HAP-1 (cell line): Measurements from ENCODE around the gene TBX1.

Source experiments
- DNase-seq, 2 experiments: peaks; one replicate each; pipeline ENCODE4 v3.0.0-alpha.2; 2016 to 2020; ENCODE audit warnings: low spot score in 2 of 2
- H3K27me3 ChIP-seq: fragments of 250-450 bp; sonication (Bioruptor Pico); 2 replicates; pipeline ENCODE4 v1.5.1; 2020; ENCODE audit warnings: low read depth, mild to moderate bottlenecking, moderate library complexity
- H3K36me3 ChIP-seq: fragments of 250-450 bp; sonication (Bioruptor Pico); replicated peaks from 2 replicates; pipeline ENCODE4 v1.5.1; 2020; ENCODE audit warnings: mild to moderate bottlenecking
- H3K4me1 ChIP-seq: fragments of 250-450 bp; sonication (Bioruptor Pico); 2 replicates; pipeline ENCODE4 v1.5.1; 2020; ENCODE audit warnings: mild to moderate bottlenecking
- H3K4me3 ChIP-seq: fragments of 250-450 bp; sonication (Bioruptor Pico); 2 replicates; pipeline ENCODE4 v1.5.1; 2020; ENCODE audit warnings: mild to moderate bottlenecking, moderate library complexity
- H3K9me3 ChIP-seq: fragments of 250-450 bp; sonication (Bioruptor Pico); 2 replicates; pipeline ENCODE4 v1.5.1; 2020; ENCODE audit warnings: mild to moderate bottlenecking, moderate library complexity
- in situ Hi-C: fragments of 300-500 bp; cut with MboI; formaldehyde crosslinking; loops from 3 replicates; pipeline ENCODE4 v1.14.3; 2020; ENCODE audit warnings: low sequenced_read_pairs, inconsistent platforms, mixed read lengths

The TBX1 gene

GRCh38 chr22:19779011-19779421 is 18.4 kb downstream of the TBX1 start:
- no peak for DNase-seq
- in situ Hi-C loops = loop anchor here (10.0 kb wide), 1 partner anchor 56 kb away; no protein-coding TSS in a partner anchor
- no peak overlapping the region for H3K4me3 ChIP-seq
- H3K4me1 ChIP-seq = peaks cover 3% of the 10 kb centered on the region
- H3K9me3 ChIP-seq = no peaks in the 10 kb centered on the region
- no peaks in the 10 kb centered on the region for H3K27me3 ChIP-seq
- H3K36me3 ChIP-seq = no peaks in the 10 kb centered on the region

DNA sequence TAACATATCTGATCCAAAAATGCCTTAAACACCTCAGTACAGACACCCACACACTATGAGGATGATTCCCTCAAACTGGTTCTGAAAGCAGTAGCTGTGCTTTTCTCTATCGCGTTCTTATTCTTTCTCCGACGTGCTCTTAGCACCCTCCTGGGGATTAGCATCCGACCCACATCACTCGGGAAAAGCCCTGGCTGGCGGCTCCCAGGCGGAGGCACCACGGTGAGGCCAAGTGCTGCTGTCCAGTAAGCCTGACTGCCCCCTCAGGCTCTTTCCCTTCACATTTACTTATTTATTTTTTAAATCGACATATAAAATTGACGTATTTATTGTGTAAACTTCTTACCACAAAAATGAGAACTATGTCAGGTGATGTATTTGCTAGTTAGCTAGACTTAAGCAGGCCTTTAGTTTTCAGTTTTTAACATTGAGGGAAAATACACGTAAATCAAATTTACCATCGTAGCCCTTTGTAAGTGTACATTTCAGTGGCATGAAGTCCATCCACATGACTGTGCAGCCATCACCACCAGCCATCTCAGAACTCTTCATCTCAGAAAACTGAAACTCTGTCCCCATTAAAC is 19.2 kb downstream of the TBX1 start:
- H3K36me3 ChIP-seq = no peaks in the 10 kb centered on the region
- no peak overlapping the region for H3K4me3 ChIP-seq
- no peak for DNase-seq
- in situ Hi-C loops = loop anchor here (10.0 kb wide), 1 partner anchor 55 kb away; no protein-coding TSS in a partner anchor
- H3K9me3 ChIP-seq = no peaks in the 10 kb centered on the region
- no peaks in the 10 kb centered on the region for H3K27me3 ChIP-seq
- H3K4me1 ChIP-seq = peaks cover 3% of the 10 kb centered on the region

DNA sequence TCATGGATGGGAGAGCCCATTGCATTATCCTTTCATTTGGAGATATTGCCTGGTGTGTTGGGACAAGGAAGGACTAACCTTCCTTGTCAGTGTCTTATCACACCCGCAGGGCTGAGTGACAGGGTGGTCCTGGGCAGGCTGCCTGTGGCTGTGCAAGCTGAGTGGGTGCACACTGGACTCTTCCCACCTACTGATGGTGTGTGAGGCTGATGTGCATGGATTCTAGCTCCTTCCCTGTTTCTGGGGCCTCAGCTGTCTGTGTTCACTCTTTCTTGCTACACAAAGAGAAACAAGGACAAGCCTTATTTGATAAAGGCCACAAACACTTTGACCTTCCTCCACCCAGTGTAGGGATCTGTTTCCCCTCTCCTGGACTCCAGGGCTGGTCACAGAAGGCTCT is 22.0 kb downstream of the TBX1 start:
- Histone ChIP-seq H3K4me3 (no peak overlapping the region), H3K9me3 (no peaks in the 10 kb centered on the region), H3K36me3 (no peaks in the 10 kb centered on the region), H3K4me1 (peaks cover 3% of the 10 kb centered on the region), H3K27me3 (no peaks in the 10 kb centered on the region)
- no peak for DNase-seq
- in situ Hi-C loops = no loop called here

- Histone ChIP-seq H3K27me3 (no peaks in the 10 kb centered on the region), H3K9me3 (no peaks in the 10 kb centered on the region), H3K36me3 (no peaks in the 10 kb centered on the region), H3K4me3 (no peak overlapping the region), H3K4me1 (peaks cover 3% of the 10 kb centered on the region)
- no peak for DNase-seq
- in situ Hi-C loops = no loop called here
These were observed 23.2 kb downstream of the TBX1 start for GRCh38 chr22:19783586-19784383.

GRCh38 chr22:19784384-19785175 is 24.0 kb downstream of the TBX1 start:
- H3K4me3 ChIP-seq = no peak overlapping the region
- in situ Hi-C loops = no loop called here
- no peaks in the 10 kb centered on the region for H3K9me3 ChIP-seq
- H3K4me1 ChIP-seq = peaks cover under 1% of the 10 kb centered on the region
- no peaks in the 10 kb centered on the region for H3K27me3 ChIP-seq
- H3K36me3 ChIP-seq = no peaks in the 10 kb centered on the region
- DNase-seq = no peak

DNA sequence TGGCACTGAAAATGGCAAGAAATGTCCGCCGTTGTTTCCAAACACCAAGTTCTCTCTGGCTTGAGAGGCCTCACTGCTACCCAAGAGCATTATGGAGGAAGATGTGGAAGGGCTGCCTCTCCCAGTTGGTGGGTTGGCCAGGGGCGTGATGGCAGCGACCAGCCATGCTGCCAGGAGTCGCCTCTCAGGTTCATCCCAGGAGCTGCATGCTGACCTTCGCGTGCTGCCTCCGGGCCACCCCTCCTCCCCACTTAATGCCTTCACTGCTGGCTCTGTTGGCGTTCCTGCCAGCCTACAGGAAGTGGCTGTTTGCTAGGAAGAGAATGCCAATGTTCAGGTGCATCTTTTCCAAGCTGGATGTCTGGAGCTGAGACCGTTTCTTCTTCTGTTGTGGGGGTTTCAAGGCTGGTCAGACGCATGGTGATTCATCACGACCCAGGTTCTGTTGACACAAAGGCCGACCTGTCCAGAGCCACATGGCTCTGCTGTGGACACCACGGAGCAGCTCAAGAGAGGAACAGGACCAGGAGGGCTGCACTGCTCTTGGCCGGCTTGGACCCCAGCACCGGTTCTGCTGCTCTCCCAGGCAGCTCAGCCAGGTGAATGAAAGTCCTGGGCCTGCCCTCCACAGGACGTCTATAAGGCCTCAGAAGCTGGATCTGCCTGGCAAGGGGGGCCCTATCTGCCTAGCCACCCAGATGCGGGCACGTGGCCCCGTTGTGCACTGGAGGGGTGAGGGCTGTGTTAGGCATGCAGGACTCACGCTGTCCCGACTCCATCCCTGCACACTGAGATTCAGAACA is 25.1 kb downstream of the TBX1 start:
- H3K27me3 ChIP-seq = no peaks in the 10 kb centered on the region
- DNase-seq = no peak
- no peaks in the 10 kb centered on the region for H3K4me1 ChIP-seq
- in situ Hi-C loops = no loop called here
- H3K4me3 ChIP-seq = no peak overlapping the region
- peaks cover 2% of the 10 kb centered on the region; the same call in 1 of the 2 replicates for H3K9me3 ChIP-seq
- H3K36me3 ChIP-seq = no peaks in the 10 kb centered on the region

- in situ Hi-C loops = no loop called here
- H3K36me3 ChIP-seq = no peaks in the 10 kb centered on the region
- no peak overlapping the region for H3K4me3 ChIP-seq
- peaks cover 2% of the 10 kb centered on the region; the same call in 1 of the 2 replicates for H3K9me3 ChIP-seq
- no peak for DNase-seq
- no peaks in the 10 kb centered on the region for H3K27me3 ChIP-seq
- H3K4me1 ChIP-seq = no peaks in the 10 kb centered on the region
These were observed 25.6 kb downstream of the TBX1 start for GRCh38 chr22:19786264-19786585.

GRCh38 chr22:19786959-19787848 is 26.6 kb downstream of the TBX1 start:
- peaks cover 2% of the 10 kb centered on the region; the same call in 1 of the 2 replicates for H3K9me3 ChIP-seq
- H3K4me3 ChIP-seq = no peak overlapping the region
- DNase-seq = no peak
- in situ Hi-C loops = no loop called here
- H3K36me3 ChIP-seq = no peaks in the 10 kb centered on the region
- H3K27me3 ChIP-seq = no peaks in the 10 kb centered on the region
- no peaks in the 10 kb centered on the region for H3K4me1 ChIP-seq

DNA sequence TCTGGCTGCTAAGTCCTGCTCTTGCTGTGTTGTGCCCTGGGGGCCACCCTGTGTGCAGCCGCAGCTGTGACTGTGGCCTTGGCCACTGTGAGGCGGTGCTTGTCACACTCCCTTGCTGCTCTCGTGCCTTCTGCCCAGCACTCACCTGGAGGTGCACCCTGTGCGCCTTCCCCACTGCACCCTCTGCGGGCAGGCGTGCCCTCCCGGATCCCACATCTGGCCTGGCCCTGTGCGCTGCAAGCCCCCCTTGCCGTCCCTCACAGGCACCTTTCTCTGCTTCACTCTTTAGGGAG is 27.2 kb downstream of the TBX1 start:
- Histone ChIP-seq H3K9me3 (peaks cover 2% of the 10 kb centered on the region; the same call in 1 of the 2 replicates), H3K4me1 (no peaks in the 10 kb centered on the region), H3K27me3 (no peaks in the 10 kb centered on the region), H3K4me3 (no peak overlapping the region), H3K36me3 (no peaks in the 10 kb centered on the region)
- no peak for DNase-seq
- in situ Hi-C loops = no loop called here

GRCh38 chr22:19788661-19789225 is 28.2 kb downstream of the TBX1 start:
- DNase-seq = no peak
- peaks cover 6% of the 10 kb centered on the region; the same call in 1 of the 2 replicates for H3K9me3 ChIP-seq
- H3K36me3 ChIP-seq = no peaks in the 10 kb centered on the region
- in situ Hi-C loops = no loop called here
- no peaks in the 10 kb centered on the region for H3K27me3 ChIP-seq
- H3K4me1 ChIP-seq = no peaks in the 10 kb centered on the region
- no peak overlapping the region for H3K4me3 ChIP-seq

DNA sequence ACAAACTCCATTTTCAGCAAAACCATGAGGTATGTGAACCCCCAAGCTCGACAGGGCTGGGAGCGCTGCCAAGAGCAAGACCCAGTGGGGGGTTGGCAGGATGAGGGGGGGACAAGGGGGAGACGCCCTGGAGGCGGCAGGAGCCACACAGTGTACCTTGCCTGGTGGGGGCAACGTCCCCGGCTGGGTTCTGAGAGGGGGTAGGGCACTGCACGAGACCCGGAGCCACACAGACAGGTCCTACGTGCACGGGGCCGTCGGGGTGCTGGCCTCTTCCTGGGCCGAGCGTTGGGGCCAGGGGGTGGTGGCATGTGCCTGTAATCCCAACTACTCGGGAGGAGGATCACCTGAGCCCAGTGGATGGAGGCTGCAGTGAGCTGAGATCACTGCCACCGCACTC is 28.8 kb downstream of the TBX1 start:
- in situ Hi-C loops = no loop called here
- no peaks in the 10 kb centered on the region for H3K27me3 ChIP-seq
- H3K36me3 ChIP-seq = no peaks in the 10 kb centered on the region
- H3K4me3 ChIP-seq = no peak overlapping the region
- DNase-seq = no peak
- H3K4me1 ChIP-seq = no peaks in the 10 kb centered on the region
- H3K9me3 ChIP-seq = peaks cover 6% of the 10 kb centered on the region; the same call in 1 of the 2 replicates

GRCh38 chr22:19789828-19790227 is 29.2 kb downstream of the TBX1 start:
- no peaks in the 10 kb centered on the region for H3K27me3 ChIP-seq
- peaks cover 6% of the 10 kb centered on the region; the same call in 1 of the 2 replicates for H3K9me3 ChIP-seq
- no peaks in the 10 kb centered on the region for H3K4me1 ChIP-seq
- DNase-seq = no peak
- H3K4me3 ChIP-seq = no peak overlapping the region
- H3K36me3 ChIP-seq = no peaks in the 10 kb centered on the region
- in situ Hi-C loops = no loop called here
